Measurements from ENCODE around the gene UCK2. TPM values are rescaled to one million over a fixed set of nuclear protein-coding genes. Genes with fewer than 3 reads are reported as not detected.

Gene UCK2
- total RNA-seq, 1 donor from 2014 or later = 62.4 TPM

GRCh38 chr1:165954940-165955339 lies 127.5 kb downstream of the UCK2 start:
- no peak for TF ChIP-seq CTCF (conservative IDR thresholded peaks at IDR 0.05; ENCODE audit: low read depth, low read length)
- DNase-seq (ENCODE audit: low read depth) = no peak
- H3K4me3 ChIP-seq (ENCODE audit: low read depth, low read length) = no peak overlapping the region

GRCh38 chr1:165958306-165958705 lies 130.9 kb downstream of the UCK2 start:
- TF ChIP-seq CTCF (conservative IDR thresholded peaks at IDR 0.05; ENCODE audit: low read depth, low read length) = no peak
- H3K4me3 ChIP-seq (ENCODE audit: low read depth, low read length) = no peak overlapping the region
- DNase-seq (ENCODE audit: low read depth) = no peak

- TF ChIP-seq CTCF (conservative IDR thresholded peaks at IDR 0.05; ENCODE audit: low read depth, low read length) = no peak
- DNase-seq (ENCODE audit: low read depth) = no peak
These were observed 132.7 kb downstream of the UCK2 start for GRCh38 chr1:165960136-165960535.

GRCh38 chr1:165960881-165961280 lies 133.5 kb downstream of the UCK2 start:
- no peak for DNase-seq (ENCODE audit: low read depth)
- no peak overlapping the region for H3K4me3 ChIP-seq (ENCODE audit: low read depth, low read length)
- no peak for TF ChIP-seq CTCF (conservative IDR thresholded peaks at IDR 0.05; ENCODE audit: low read depth, low read length)

More at GRCh38 chr1:165960136-165960535, 132.7 kb downstream of the UCK2 start:
- no peak overlapping the region for H3K4me3 ChIP-seq (ENCODE audit: low read depth, low read length)

Other genes with a start within 250 kb of the UCK2 start
- gene MGST3, start 196.4 kb upstream of the UCK2 start, total RNA-seq = 197 and 227 TPM in 2 replicates
- gene ALDH9A1, start 129.1 kb upstream of the UCK2 start, total RNA-seq = 44.5 and 57.6 TPM in 2 replicates
- gene TMCO1, start 58.7 kb upstream of the UCK2 start, total RNA-seq = 66.6 and 84.9 TPM in 2 replicates